Liver (tissue), 3 donors: Measurements from ENCODE around the gene BTG3.

Experiments
- EGR1 ChIP-seq, 2 donors: IDR thresholded peaks; 2 replicates each; pipeline ENCODE4 v1.6.1; 2016 to 2018; ENCODE audit warnings: antibody characterized with exemption in 2 of 2, low read depth in 2 of 2
- GABPA ChIP-seq, 2 donors: IDR thresholded peaks in 1 of 2; conservative IDR thresholded peaks in 1 of 2; 2 replicates each; pipeline ENCODE4 v1.6.1; 2016; ENCODE audit warnings: antibody characterized with exemption in 2 of 2, mild to moderate bottlenecking in 1 of 2, moderate library complexity in 1 of 2
- JUND ChIP-seq, 2 donors: IDR thresholded peaks; 2 replicates each; pipeline ENCODE4 v1.6.1; 2016; ENCODE audit warnings: antibody characterized with exemption in 2 of 2
- NR2F2 ChIP-seq: IDR thresholded peaks from 2 replicates; pipeline ENCODE4 v1.6.1; 2016; ENCODE audit warnings: antibody characterized with exemption
- RAD21 ChIP-seq, 2 donors: IDR thresholded peaks; 2 replicates each; pipeline ENCODE4 v1.6.1; 2016; ENCODE audit warnings: antibody characterized with exemption in 2 of 2, mild to moderate bottlenecking in 2 of 2
- REST ChIP-seq: IDR thresholded peaks from 2 replicates; pipeline ENCODE4 v1.6.1; 2016; ENCODE audit warnings: antibody characterized with exemption, mild to moderate bottlenecking
- SP1 ChIP-seq: IDR thresholded peaks from 2 replicates; pipeline ENCODE4 v1.6.1; 2018; ENCODE audit warnings: antibody characterized with exemption, mild to moderate bottlenecking
- TAF1 ChIP-seq: conservative IDR thresholded peaks from 2 replicates; pipeline ENCODE4 v1.6.1; 2016; ENCODE audit warnings: antibody characterized with exemption, mild to moderate bottlenecking
- YY1 ChIP-seq: IDR thresholded peaks from 2 replicates; pipeline ENCODE4 v1.6.1; 2016; ENCODE audit warnings: antibody characterized with exemption, mild to moderate bottlenecking
- TF ChIP-seq, protein P1 (sequence below): fragments of 150-350 bp; IDR thresholded peaks from 2 replicates; pipeline ENCODE4 v1.5.1; 2017; ENCODE audit warnings: improper control_type of control experiment, low read depth, low read length; ENCODE audit not compliant: missing input control
- TF ChIP-seq, protein P2 (sequence below): IDR thresholded peaks from 2 replicates; pipeline ENCODE4 v1.6.1; 2016; ENCODE audit warnings: antibody characterized with exemption
- TF ChIP-seq, protein P3 (sequence below): IDR thresholded peaks from 2 replicates; pipeline ENCODE4 v1.6.1; 2016; ENCODE audit warnings: antibody characterized with exemption
- donor health status: healthy.
- donor health status: healthy.

- TF ChIP-seq, protein P1, sequence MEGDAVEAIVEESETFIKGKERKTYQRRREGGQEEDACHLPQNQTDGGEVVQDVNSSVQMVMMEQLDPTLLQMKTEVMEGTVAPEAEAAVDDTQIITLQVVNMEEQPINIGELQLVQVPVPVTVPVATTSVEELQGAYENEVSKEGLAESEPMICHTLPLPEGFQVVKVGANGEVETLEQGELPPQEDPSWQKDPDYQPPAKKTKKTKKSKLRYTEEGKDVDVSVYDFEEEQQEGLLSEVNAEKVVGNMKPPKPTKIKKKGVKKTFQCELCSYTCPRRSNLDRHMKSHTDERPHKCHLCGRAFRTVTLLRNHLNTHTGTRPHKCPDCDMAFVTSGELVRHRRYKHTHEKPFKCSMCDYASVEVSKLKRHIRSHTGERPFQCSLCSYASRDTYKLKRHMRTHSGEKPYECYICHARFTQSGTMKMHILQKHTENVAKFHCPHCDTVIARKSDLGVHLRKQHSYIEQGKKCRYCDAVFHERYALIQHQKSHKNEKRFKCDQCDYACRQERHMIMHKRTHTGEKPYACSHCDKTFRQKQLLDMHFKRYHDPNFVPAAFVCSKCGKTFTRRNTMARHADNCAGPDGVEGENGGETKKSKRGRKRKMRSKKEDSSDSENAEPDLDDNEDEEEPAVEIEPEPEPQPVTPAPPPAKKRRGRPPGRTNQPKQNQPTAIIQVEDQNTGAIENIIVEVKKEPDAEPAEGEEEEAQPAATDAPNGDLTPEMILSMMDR = peak; percentile 57
- peak; percentile 86 to 87 for TF ChIP-seq RAD21 (IDR thresholded peaks at IDR 0.05)
- no peak for TF ChIP-seq REST
- no peak for TF ChIP-seq TAF1
- TF ChIP-seq GABPA (IDR thresholded peaks at IDR 0.05 in 1 of 2, conservative IDR thresholded peaks at IDR 0.05 in 1 of 2) = no peak
- no peak for TF ChIP-seq YY1
- TF ChIP-seq EGR1 (IDR thresholded peaks at IDR 0.05; ENCODE audit: low read depth in 2 of 2) = no peak
- TF ChIP-seq JUND (IDR thresholded peaks at IDR 0.05) = no peak
- no peak for TF ChIP-seq NR2F2
- TF ChIP-seq, protein P2, sequence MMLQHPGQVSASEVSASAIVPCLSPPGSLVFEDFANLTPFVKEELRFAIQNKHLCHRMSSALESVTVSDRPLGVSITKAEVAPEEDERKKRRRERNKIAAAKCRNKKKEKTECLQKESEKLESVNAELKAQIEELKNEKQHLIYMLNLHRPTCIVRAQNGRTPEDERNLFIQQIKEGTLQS = no peak
- TF ChIP-seq, protein P3, sequence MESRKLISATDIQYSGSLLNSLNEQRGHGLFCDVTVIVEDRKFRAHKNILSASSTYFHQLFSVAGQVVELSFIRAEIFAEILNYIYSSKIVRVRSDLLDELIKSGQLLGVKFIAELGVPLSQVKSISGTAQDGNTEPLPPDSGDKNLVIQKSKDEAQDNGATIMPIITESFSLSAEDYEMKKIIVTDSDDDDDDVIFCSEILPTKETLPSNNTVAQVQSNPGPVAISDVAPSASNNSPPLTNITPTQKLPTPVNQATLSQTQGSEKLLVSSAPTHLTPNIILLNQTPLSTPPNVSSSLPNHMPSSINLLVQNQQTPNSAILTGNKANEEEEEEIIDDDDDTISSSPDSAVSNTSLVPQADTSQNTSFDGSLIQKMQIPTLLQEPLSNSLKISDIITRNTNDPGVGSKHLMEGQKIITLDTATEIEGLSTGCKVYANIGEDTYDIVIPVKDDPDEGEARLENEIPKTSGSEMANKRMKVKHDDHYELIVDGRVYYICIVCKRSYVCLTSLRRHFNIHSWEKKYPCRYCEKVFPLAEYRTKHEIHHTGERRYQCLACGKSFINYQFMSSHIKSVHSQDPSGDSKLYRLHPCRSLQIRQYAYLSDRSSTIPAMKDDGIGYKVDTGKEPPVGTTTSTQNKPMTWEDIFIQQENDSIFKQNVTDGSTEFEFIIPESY = no peak
- TF ChIP-seq SP1 = no peak
These were observed 26.7 kb downstream of the BTG3 start for GRCh38 chr21:17585875-17586450.
